K562 (cell line): ENCODE results near the gene LRRC10B. TPM values are rescaled to one million over a fixed set of nuclear protein-coding genes. Genes with fewer than 3 reads are reported as not detected.

Source experiments
- BCOR ChIP-seq: fragments of 450-650 bp; IDR thresholded peaks from 2 replicates; pipeline ENCODE4 v1.6.1; 2016
- CSDE1 ChIP-seq, 2 experiments: fragments of 450-650 bp; IDR thresholded peaks; 2 replicates each; pipeline ENCODE4 v1.6.1; 2016; ENCODE audit warnings: mild to moderate bottlenecking in 1 of 2
- HMG20B ChIP-seq: fragments of 250-450 bp; sonication (Bioruptor Pico); IDR thresholded peaks from 2 replicates; pipeline ENCODE4 v1.5.0; 2021; ENCODE audit warnings: mild to moderate bottlenecking
- MTF1 ChIP-seq: fragments of 250-450 bp; sonication (Bioruptor Pico); IDR thresholded peaks from 2 replicates; pipeline ENCODE4 v1.9.0; 2021; ENCODE audit warnings: moderate library complexity, mild to moderate bottlenecking, inconsistent platforms, borderline replicate concordance
- NRF1 ChIP-seq, 2 experiments: fragments of 450-650 bp; IDR thresholded peaks in 1 of 2; conservative IDR thresholded peaks in 1 of 2; 2 replicates each; pipeline ENCODE4 v1.6.1; 2014; ENCODE audit warnings: mild to moderate bottlenecking in 2 of 2
- POLR2AphosphoS2 ChIP-seq: IDR thresholded peaks from 2 replicates; pipeline ENCODE4 v1.6.1; 2012; ENCODE audit warnings: low read length, improper control_type of control experiment
- RFX7 ChIP-seq: fragments of 250-450 bp; sonication (Bioruptor Pico); IDR thresholded peaks from 2 replicates; pipeline ENCODE4 v1.5.1; 2021; ENCODE audit warnings: mild to moderate bottlenecking
- SMARCB1 ChIP-seq: IDR thresholded peaks from 2 replicates; pipeline ENCODE4 v1.6.1; 2011; ENCODE audit warnings: improper control_type of control experiment, low read depth; ENCODE audit not compliant: insufficient read length
- SMC3 ChIP-seq: conservative IDR thresholded peaks from 2 replicates; pipeline ENCODE4 v1.6.1; 2011; ENCODE audit warnings: low read depth, low read length, improper control_type of control experiment; ENCODE audit not compliant: insufficient read depth
- TCF3 ChIP-seq: sonication (generic); formaldehyde crosslinking; IDR thresholded peaks from 2 replicates; pipeline ENCODE4 v1.4.0; 2020; ENCODE audit warnings: mild to moderate bottlenecking, missing genetic modification reagents
- TEAD1 ChIP-seq, 2 experiments: fragments of 450-650 bp in 1 of 2; sonication (generic) in 1 of 2; formaldehyde crosslinking; IDR thresholded peaks; 2 replicates each; pipeline versions ENCODE4 v1.4.0 to v1.8.0; 2020 to 2022; ENCODE audit warnings: mild to moderate bottlenecking in 2 of 2, missing genetic modification reagents in 1 of 2
- XRCC5 ChIP-seq: fragments of 200-400 bp; formaldehyde crosslinking; IDR thresholded peaks from 2 replicates; pipeline ENCODE4 v1.6.1; 2017; ENCODE audit warnings: low read depth, mild to moderate bottlenecking, low read length
- ZNF253 ChIP-seq: fragments of 250-450 bp; sonication (Bioruptor Pico); conservative IDR thresholded peaks from 2 replicates; pipeline ENCODE4 v1.6.1; 2021; ENCODE audit warnings: mild to moderate bottlenecking
- polyA plus RNA-seq, 8 experiments: library from polyadenylated mRNA; depleted of rRNA in 4 of 8; stranded (reverse) in 5 of 8; unstranded in 3 of 8; fragments of >200 nt; fragmentation: Nextera tagmentation in 2 of 8; fragmentation: Illumina TruSeq in 1 of 8; extraction: Ambion mirVana in 2 of 8; extraction: Trizol in 1 of 8; gene quantifications; 2 replicates each; pipeline versions ENCODE4 v1.2.1 to v1.2.3, GENCODE V29; 2011 to 2014; ENCODE audit warnings: inconsistent platforms in 1 of 8, missing spikeins in 1 of 8
- total RNA-seq, 7 experiments: library from RNA; depleted of rRNA in 6 of 7; stranded (reverse); fragments of >200 nt in 6 of 7; fragmentation: Illumina TruSeq in 2 of 7; extraction: Trizol in 2 of 7; gene quantifications; 2 replicates each; pipeline versions ENCODE4 v1.2.1 to v1.2.3, GENCODE V29; 2011 to 2021; ENCODE audit warnings: low replicate concordance in 1 of 7
- TF ChIP-seq, protein P1 (sequence below): fragments of 450-650 bp; formaldehyde crosslinking; IDR thresholded peaks from 2 replicates; pipeline ENCODE4 v1.4.0; 2020; ENCODE audit warnings: mild to moderate bottlenecking, mixed read lengths
- TF ChIP-seq, protein P2 (sequence below): IDR thresholded peaks from 3 replicates; pipeline ENCODE4 v1.6.1; 2011; ENCODE audit warnings: borderline replicate concordance, mild to moderate bottlenecking, moderate library complexity; ENCODE audit not compliant: insufficient read length; ENCODE audit errors: extremely low read depth
- TF ChIP-seq, protein P3 (sequence below): sonication (generic); formaldehyde crosslinking; IDR thresholded peaks from 2 replicates; pipeline ENCODE4 v1.8.0; 2022; ENCODE audit warnings: missing genetic modification reagents, mild to moderate bottlenecking, moderate library complexity, borderline replicate concordance
- TF ChIP-seq, protein P4 (sequence below), 2 experiments: fragments of 450-650 bp; IDR thresholded peaks; 2 replicates each; pipeline ENCODE4 v1.6.1; 2018; ENCODE audit warnings: mild to moderate bottlenecking in 2 of 2, low read depth in 1 of 2; ENCODE audit not compliant: partially characterized antibody in 2 of 2
- TF ChIP-seq, protein P5 (sequence below): sonication (generic); formaldehyde crosslinking; IDR thresholded peaks from 2 replicates; pipeline ENCODE4 v1.8.1; 2023; ENCODE audit warnings: mild to moderate bottlenecking, missing genetic modification reagents, moderate library complexity

Gene LRRC10B
- total and polyA plus RNA-seq, 9 of the 15 experiments (the other 6 are each of a cell fraction or from before 2014, with no cell fraction given), result 0.11 TPM; not detected in 8

DNA sequence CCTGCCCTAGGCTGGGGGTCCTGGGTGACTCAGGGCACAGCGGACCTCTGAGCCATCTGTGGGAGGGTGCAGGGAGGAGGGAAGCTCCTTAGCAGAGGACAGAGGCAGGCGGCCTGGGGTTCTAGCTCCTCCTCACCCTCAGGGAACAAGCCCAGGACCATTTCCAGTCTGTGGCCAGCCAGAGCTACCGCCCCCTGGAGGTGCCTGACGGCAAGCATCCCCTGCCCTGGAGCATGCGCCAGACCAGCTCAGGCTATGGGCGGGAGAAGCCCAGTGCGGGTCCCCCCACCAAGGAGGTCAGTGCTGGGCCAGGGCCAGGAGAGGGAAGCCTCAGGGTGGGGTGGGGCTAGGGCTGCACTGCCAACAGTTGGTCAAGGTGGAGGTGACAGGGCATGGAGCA is 26.0 kb upstream of the LRRC10B start (continued):
- TF ChIP-seq, protein P1, sequence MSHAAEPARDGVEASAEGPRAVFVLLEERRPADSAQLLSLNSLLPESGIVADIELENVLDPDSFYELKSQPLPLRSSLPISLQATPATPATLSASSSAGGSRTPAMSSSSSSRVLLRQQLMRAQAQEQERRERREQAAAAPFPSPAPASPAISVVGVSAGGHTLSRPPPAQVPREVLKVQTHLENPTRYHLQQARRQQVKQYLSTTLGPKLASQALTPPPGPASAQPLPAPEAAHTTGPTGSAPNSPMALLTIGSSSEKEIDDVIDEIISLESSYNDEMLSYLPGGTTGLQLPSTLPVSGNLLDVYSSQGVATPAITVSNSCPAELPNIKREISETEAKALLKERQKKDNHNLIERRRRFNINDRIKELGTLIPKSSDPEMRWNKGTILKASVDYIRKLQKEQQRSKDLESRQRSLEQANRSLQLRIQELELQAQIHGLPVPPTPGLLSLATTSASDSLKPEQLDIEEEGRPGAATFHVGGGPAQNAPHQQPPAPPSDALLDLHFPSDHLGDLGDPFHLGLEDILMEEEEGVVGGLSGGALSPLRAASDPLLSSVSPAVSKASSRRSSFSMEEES (CRISPR knock-in tag), result no peak
- TF ChIP-seq SMARCB1 (no peak), POLR2AphosphoS2 (no peak), ZNF253 (CRISPR knock-in tag) (no peak), BCOR (no peak), HMG20B (no peak), MTF1 (no peak), CSDE1 (IDR thresholded peaks at IDR 0.05) (no peak), TEAD1 (CRISPR knock-in tag; IDR thresholded peaks at IDR 0.05) (no peak), TCF3 (no peak), XRCC5 (peak; percentile 69; the same call in 1 of the 2 replicates), NRF1 (conservative IDR thresholded peaks at IDR 0.05 in 1 of 2, IDR thresholded peaks at IDR 0.05 in 1 of 2) (peak; percentile 90 to 92), SMC3 (0 out of 2 replicates have a peak, but pooled peaks have one; percentile 17), RFX7 (no peak)
- TF ChIP-seq, protein P2, sequence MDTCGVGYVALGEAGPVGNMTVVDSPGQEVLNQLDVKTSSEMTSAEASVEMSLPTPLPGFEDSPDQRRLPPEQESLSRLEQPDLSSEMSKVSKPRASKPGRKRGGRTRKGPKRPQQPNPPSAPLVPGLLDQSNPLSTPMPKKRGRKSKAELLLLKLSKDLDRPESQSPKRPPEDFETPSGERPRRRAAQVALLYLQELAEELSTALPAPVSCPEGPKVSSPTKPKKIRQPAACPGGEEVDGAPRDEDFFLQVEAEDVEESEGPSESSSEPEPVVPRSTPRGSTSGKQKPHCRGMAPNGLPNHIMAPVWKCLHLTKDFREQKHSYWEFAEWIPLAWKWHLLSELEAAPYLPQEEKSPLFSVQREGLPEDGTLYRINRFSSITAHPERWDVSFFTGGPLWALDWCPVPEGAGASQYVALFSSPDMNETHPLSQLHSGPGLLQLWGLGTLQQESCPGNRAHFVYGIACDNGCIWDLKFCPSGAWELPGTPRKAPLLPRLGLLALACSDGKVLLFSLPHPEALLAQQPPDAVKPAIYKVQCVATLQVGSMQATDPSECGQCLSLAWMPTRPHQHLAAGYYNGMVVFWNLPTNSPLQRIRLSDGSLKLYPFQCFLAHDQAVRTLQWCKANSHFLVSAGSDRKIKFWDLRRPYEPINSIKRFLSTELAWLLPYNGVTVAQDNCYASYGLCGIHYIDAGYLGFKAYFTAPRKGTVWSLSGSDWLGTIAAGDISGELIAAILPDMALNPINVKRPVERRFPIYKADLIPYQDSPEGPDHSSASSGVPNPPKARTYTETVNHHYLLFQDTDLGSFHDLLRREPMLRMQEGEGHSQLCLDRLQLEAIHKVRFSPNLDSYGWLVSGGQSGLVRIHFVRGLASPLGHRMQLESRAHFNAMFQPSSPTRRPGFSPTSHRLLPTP, result no peak
- TF ChIP-seq, protein P3, sequence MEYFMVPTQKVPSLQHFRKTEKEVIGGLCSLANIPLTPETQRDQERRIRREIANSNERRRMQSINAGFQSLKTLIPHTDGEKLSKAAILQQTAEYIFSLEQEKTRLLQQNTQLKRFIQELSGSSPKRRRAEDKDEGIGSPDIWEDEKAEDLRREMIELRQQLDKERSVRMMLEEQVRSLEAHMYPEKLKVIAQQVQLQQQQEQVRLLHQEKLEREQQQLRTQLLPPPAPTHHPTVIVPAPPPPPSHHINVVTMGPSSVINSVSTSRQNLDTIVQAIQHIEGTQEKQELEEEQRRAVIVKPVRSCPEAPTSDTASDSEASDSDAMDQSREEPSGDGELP (CRISPR knock-in tag), result no peak
- TF ChIP-seq, protein P4, sequence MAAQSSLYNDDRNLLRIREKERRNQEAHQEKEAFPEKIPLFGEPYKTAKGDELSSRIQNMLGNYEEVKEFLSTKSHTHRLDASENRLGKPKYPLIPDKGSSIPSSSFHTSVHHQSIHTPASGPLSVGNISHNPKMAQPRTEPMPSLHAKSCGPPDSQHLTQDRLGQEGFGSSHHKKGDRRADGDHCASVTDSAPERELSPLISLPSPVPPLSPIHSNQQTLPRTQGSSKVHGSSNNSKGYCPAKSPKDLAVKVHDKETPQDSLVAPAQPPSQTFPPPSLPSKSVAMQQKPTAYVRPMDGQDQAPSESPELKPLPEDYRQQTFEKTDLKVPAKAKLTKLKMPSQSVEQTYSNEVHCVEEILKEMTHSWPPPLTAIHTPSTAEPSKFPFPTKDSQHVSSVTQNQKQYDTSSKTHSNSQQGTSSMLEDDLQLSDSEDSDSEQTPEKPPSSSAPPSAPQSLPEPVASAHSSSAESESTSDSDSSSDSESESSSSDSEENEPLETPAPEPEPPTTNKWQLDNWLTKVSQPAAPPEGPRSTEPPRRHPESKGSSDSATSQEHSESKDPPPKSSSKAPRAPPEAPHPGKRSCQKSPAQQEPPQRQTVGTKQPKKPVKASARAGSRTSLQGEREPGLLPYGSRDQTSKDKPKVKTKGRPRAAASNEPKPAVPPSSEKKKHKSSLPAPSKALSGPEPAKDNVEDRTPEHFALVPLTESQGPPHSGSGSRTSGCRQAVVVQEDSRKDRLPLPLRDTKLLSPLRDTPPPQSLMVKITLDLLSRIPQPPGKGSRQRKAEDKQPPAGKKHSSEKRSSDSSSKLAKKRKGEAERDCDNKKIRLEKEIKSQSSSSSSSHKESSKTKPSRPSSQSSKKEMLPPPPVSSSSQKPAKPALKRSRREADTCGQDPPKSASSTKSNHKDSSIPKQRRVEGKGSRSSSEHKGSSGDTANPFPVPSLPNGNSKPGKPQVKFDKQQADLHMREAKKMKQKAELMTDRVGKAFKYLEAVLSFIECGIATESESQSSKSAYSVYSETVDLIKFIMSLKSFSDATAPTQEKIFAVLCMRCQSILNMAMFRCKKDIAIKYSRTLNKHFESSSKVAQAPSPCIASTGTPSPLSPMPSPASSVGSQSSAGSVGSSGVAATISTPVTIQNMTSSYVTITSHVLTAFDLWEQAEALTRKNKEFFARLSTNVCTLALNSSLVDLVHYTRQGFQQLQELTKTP (IDR thresholded peaks at IDR 0.05; ENCODE audit: low read depth in 1 of 2, partially characterized antibody in 2 of 2), result no peak
- TF ChIP-seq, protein P5, sequence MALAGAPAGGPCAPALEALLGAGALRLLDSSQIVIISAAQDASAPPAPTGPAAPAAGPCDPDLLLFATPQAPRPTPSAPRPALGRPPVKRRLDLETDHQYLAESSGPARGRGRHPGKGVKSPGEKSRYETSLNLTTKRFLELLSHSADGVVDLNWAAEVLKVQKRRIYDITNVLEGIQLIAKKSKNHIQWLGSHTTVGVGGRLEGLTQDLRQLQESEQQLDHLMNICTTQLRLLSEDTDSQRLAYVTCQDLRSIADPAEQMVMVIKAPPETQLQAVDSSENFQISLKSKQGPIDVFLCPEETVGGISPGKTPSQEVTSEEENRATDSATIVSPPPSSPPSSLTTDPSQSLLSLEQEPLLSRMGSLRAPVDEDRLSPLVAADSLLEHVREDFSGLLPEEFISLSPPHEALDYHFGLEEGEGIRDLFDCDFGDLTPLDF, result no peak
